Measurements from ENCODE around the gene GIGYF2. TPM values are rescaled to one million over a fixed set of nuclear protein-coding genes. Genes with fewer than 3 reads are reported as not detected.

Gene GIGYF2
- total and polyA plus RNA-seq, 2 of the 4 experiments (the other 2 are of a cell fraction) = 14.7 to 66.0 TPM

GRCh38 chr2:232901736-232902578 lies 204.8 kb downstream of the GIGYF2 start:
- peaks cover 12% of the 10 kb centered on the region; the same call in 1 of the 2 replicates for H3K9me1 ChIP-seq (ENCODE audit: insufficient read depth, low read length)
- no peak overlapping the region for H3K4me2 ChIP-seq (ENCODE audit: low read depth, low read length)
- H3K27me3 ChIP-seq (ENCODE audit: control insufficient read depth, insufficient read depth, low read length) = no peaks in the 10 kb centered on the region
- H3K23ac ChIP-seq (ENCODE audit: low read depth, low read length) = peak overlapping the region; percentile 95
- H2BK20ac ChIP-seq (ENCODE audit: low read depth, low read length) = peak overlapping the region; percentile 88
- H2BK15ac ChIP-seq (ENCODE audit: low read depth, low read length) = peak overlapping the region; percentile 93; the same call in 2 of the 3 replicates
- TF ChIP-seq BHLHE40 (IDR thresholded peaks at IDR 0.05; ENCODE audit: low read depth, low read length) (0 out of 2 replicates have a peak, but pooled peaks have one; percentile 10), ELK1 (IDR thresholded peaks at IDR 0.05; ENCODE audit: borderline replicate concordance, low read depth, low read length) (no peak), USF2 (IDR thresholded peaks at IDR 0.05; ENCODE audit: low read depth, low read length) (no peak), RCOR1 (IDR thresholded peaks at IDR 0.05; ENCODE audit: insufficient replicate concordance, low read length) (peak; percentile 69), MAZ (IDR thresholded peaks at IDR 0.05; ENCODE audit: borderline replicate concordance, low read depth, low read length) (peak; percentile 74; the same call in 1 of the 2 replicates), MXI1 (IDR thresholded peaks at IDR 0.05; ENCODE audit: borderline replicate concordance, low read depth, low read length) (no peak), FOS (IDR thresholded peaks at IDR 0.05; ENCODE audit: low read depth, low read length) (peak; percentile 96), RAD21 (IDR thresholded peaks at IDR 0.05; ENCODE audit: low read length) (peak; percentile 21; the same call in 1 of the 2 replicates), CEBPB (IDR thresholded peaks at IDR 0.05; ENCODE audit: low read depth, low read length) (peak; percentile 72)
- peak overlapping the region; percentile 96 for H3K4ac ChIP-seq (ENCODE audit: low read depth, low read length)
- H3K36me3 ChIP-seq (ENCODE audit: control insufficient read depth, insufficient read depth, low read length) = no peaks in the 10 kb centered on the region
- ATAC-seq (ENCODE audit: low read depth) = peak; percentile 99
- BruUV-seq (replicated peaks) = no TSS peak
- peak overlapping the region; percentile 93 for H2AK9ac ChIP-seq (replicated peaks; ENCODE audit: low read depth, low read length, poor library complexity)
- no peaks in the 10 kb centered on the region for H3K9me3 ChIP-seq (ENCODE audit: control insufficient read depth, insufficient read depth, low read length)
- CTCF ChIA-PET = no interaction called here
- peak; percentile 94 for DNase-seq
- peak overlapping the region; percentile 85 for H3K14ac ChIP-seq (replicated peaks; ENCODE audit: low read depth, low read length)
- dilution Hi-C loops (cut with HindIII; ENCODE audit: low sequenced_read_pairs, unreplicated experiment) = no loop called here
- H4K20me1 ChIP-seq (ENCODE audit: insufficient read depth, low read length) = no peaks in the 10 kb centered on the region
- peak overlapping the region; percentile 98 for H2AFZ ChIP-seq (replicated peaks; ENCODE audit: low read length, poor library complexity)
- no peak overlapping the region; the same call in 1 of the 2 replicates for H3K56ac ChIP-seq (ENCODE audit: extremely low read depth, insufficient read depth, low read length)
- peak overlapping the region; percentile 80 for H3K27ac ChIP-seq (ENCODE audit: insufficient read depth, low read length)
- peak overlapping the region; percentile 88 to 91 for H4K8ac ChIP-seq (ENCODE audit: low read depth in 2 of 2, low read length in 2 of 2)
- WGBS, 2 experiments (ENCODE audit: extremely low coverage in 2 of 2, insufficient read length in 1 of 2) = 0% methylated on average over 2 of the region's 28 CpGs; no CpG with 5 or more reads in 1 of the 2 experiments
- peak overlapping the region; percentile 93 for H4K91ac ChIP-seq (ENCODE audit: insufficient read depth, low read depth, low read length)
- H2BK120ac ChIP-seq (ENCODE audit: low read depth, low read length) = peak overlapping the region; percentile 98
- POLR2A ChIA-PET (ENCODE audit: unreplicated experiment) = no interaction called here
- intact Hi-C loops (cut with micrococcal nuclease) = loop anchor here (1.0 to 5.0 kb wide), 2 partner anchors 85 to 349 kb away; partner anchors contain the start of gene ATG16L1
- peak overlapping the region; percentile 16; the same call in 1 of the 2 replicates for H3K18ac ChIP-seq (ENCODE audit: low read depth, low read length)
- in situ Hi-C loops (cut with MboI; ENCODE audit: low sequenced_read_pairs) = no loop called here
- H2AK5ac ChIP-seq (ENCODE audit: low read depth, low read length) = peak overlapping the region; percentile 99
- H3K9ac ChIP-seq (ENCODE audit: low read depth, low read length) = no peak overlapping the region
- no peaks in the 10 kb centered on the region; a peak in 1 of 4 replicates for H3K79me1 ChIP-seq (ENCODE audit: low read depth in 1 of 2, low read length in 2 of 2)
- peak overlapping the region; percentile 96 for H2BK5ac ChIP-seq (ENCODE audit: low read depth, low read length, poor library complexity, severe bottlenecking)
- H4K5ac ChIP-seq (ENCODE audit: low read depth, low read length) = peak overlapping the region; percentile 28
- peaks cover 9% of the 10 kb centered on the region for H3K4me1 ChIP-seq (ENCODE audit: control insufficient read depth, insufficient read depth, low read length)
- H3K4me3 ChIP-seq (ENCODE audit: insufficient read depth, low read depth, low read length) = no peak overlapping the region

All from IMR-90 (cell line).